Osteocyte (in vitro differentiated cells): ENCODE results near the gene AOC3. TPM values are rescaled to one million over a fixed set of nuclear protein-coding genes. Genes with fewer than 3 reads are reported as not detected.
A peak's percentile ranks its signal among the peaks of the same experiment; 100 is the strongest.

Experiments used
- DNase-seq: peaks from one replicate; pipeline ENCODE4 v3.0.0; 2021; ENCODE audit warnings: mixed read lengths; ENCODE audit not compliant: unreplicated experiment; ENCODE audit errors: extremely low spot score
- H3K27ac Mint-ChIP-seq: one replicate; pipeline ENCODE4 v1.8.0; 2021; ENCODE audit warnings: mild to moderate bottlenecking, mixed read lengths; ENCODE audit not compliant: unreplicated experiment
- H3K27me3 Mint-ChIP-seq: one replicate; pipeline ENCODE4 v1.8.0; 2021; ENCODE audit warnings: mixed read lengths; ENCODE audit not compliant: unreplicated experiment
- H3K36me3 Mint-ChIP-seq: one replicate; pipeline ENCODE4 v1.8.0; 2021; ENCODE audit warnings: mixed read lengths; ENCODE audit not compliant: unreplicated experiment
- H3K4me1 Mint-ChIP-seq: one replicate; pipeline ENCODE4 v1.8.0; 2021; ENCODE audit warnings: mixed read lengths; ENCODE audit not compliant: unreplicated experiment
- H3K4me3 Mint-ChIP-seq: one replicate; pipeline ENCODE4 v1.8.0; 2021; ENCODE audit warnings: mild to moderate bottlenecking, moderate library complexity, mixed read lengths; ENCODE audit not compliant: unreplicated experiment
- H3K9me3 Mint-ChIP-seq: one replicate; pipeline ENCODE4 v1.8.0; 2021; ENCODE audit warnings: mixed read lengths; ENCODE audit not compliant: unreplicated experiment
- CTCF ChIP-seq: fragments of 200-600 bp; sonication (generic); IDR thresholded peaks from 2 replicates; pipeline ENCODE4 v1.5.0; 2021; ENCODE audit warnings: antibody characterized with exemption, mild to moderate bottlenecking, moderate library complexity
- total RNA-seq: library from RNA; stranded (reverse); gene quantifications from 2 replicates; pipeline ENCODE4 v1.2.1, GENCODE V29; 2021

AOC3 gene
- total RNA-seq, 1 donor from 2014 or later = 1.1 TPM

DNA sequence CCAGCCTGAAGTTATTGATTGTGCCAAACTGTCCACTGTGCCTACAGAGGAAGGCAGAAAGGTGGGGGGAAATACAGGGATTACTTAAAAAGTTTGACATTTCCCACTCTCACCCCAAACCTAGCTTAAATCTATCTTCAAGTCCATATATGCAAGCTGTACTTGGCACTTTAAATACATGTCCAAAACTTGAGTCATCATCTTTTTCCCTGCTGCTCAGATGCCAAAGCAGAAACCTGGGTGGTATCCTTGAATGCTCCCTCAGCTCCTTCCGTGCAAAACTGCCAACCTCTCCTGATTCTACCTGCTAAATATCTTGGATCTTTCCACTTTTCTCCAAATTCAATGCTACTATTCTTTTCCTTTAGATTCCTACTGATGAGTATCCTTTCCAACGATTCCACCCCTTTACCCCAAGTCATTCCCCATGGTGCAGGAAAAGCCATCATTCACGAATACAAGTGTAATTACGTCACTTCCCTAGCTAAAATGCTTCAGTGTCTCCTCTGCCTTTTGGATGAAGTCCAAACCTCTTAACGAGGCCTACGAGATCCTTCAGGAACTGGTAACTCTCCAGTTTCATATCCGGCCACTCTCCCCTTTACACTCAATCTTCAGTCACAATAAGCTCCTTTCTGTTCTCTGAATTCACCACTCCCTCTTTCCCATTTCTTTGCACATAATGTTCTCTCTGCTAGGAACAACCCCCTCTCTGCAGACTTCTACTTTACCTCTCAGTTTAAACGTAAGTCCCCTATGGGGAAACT is 36.2 kb upstream of the AOC3 start:
- no peak for DNase-seq
- Mint-ChIP-seq H3K4me3 (no peak overlapping the region), H3K27ac (no peak overlapping the region), H3K9me3 (no peaks in the 10 kb centered on the region), H3K36me3 (peaks cover 50% of the 10 kb centered on the region), H3K4me1 (no peaks in the 10 kb centered on the region), H3K27me3 (no peaks in the 10 kb centered on the region)
- TF ChIP-seq CTCF = no peak

DNA sequence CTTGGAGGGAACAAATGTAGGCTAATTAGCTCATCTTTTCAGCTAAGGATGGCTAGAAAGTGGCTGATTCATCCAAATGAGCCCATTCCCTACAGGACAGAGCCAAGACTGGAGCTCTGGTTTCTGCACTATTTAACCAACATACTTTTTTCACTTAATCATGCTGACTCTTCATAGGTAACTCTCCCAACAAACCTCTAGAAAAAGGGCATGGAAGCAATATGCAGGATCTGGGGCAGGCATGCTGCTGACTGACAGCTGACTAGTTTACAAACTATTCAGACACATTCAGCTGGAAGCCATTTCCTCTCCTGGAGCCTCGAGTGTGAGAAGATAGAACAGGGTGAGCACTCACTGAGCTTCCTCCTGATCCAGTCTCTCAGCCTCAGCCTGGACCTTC is 33.1 kb upstream of the AOC3 start:
- no peaks in the 10 kb centered on the region for H3K27me3 Mint-ChIP-seq
- no peak overlapping the region for H3K27ac Mint-ChIP-seq
- no peak for DNase-seq
- peaks cover 6% of the 10 kb centered on the region for H3K4me1 Mint-ChIP-seq
- no peak overlapping the region for H3K4me3 Mint-ChIP-seq
- no peaks in the 10 kb centered on the region for H3K9me3 Mint-ChIP-seq
- peaks cover 50% of the 10 kb centered on the region for H3K36me3 Mint-ChIP-seq
- TF ChIP-seq CTCF = no peak

GRCh38 chr17:42818379-42818778 is 32.6 kb upstream of the AOC3 start:
- Mint-ChIP-seq H3K27me3 (no peaks in the 10 kb centered on the region), H3K4me3 (no peak overlapping the region), H3K9me3 (no peaks in the 10 kb centered on the region), H3K36me3 (peaks cover 50% of the 10 kb centered on the region), H3K4me1 (peaks cover 8% of the 10 kb centered on the region), H3K27ac (no peak overlapping the region)
- no peak for TF ChIP-seq CTCF
- DNase-seq = no peak

GRCh38 chr17:42819939-42820535 is 31.0 kb upstream of the AOC3 start:
- Mint-ChIP-seq H3K27ac (no peak overlapping the region), H3K4me3 (no peak overlapping the region), H3K36me3 (peaks cover 36% of the 10 kb centered on the region), H3K27me3 (no peaks in the 10 kb centered on the region), H3K9me3 (no peaks in the 10 kb centered on the region), H3K4me1 (peaks cover 16% of the 10 kb centered on the region)
- DNase-seq = no peak
- peak; percentile 78 for TF ChIP-seq CTCF

GRCh38 chr17:42821176-42821575 is 29.8 kb upstream of the AOC3 start:
- no peaks in the 10 kb centered on the region for H3K9me3 Mint-ChIP-seq
- DNase-seq = no peak
- no peak for TF ChIP-seq CTCF
- no peak overlapping the region for H3K4me3 Mint-ChIP-seq
- no peaks in the 10 kb centered on the region for H3K27me3 Mint-ChIP-seq
- H3K4me1 Mint-ChIP-seq = peaks cover 16% of the 10 kb centered on the region
- peaks cover 30% of the 10 kb centered on the region for H3K36me3 Mint-ChIP-seq
- H3K27ac Mint-ChIP-seq = no peak overlapping the region
